ENCODE data around the gene SLC66A2. TPM values are rescaled to one million over a fixed set of nuclear protein-coding genes. Genes with fewer than 3 reads are reported as not detected.

SLC66A2 gene
- total RNA-seq, 1 donor from 2014 or later = 35.1 TPM

DNA sequence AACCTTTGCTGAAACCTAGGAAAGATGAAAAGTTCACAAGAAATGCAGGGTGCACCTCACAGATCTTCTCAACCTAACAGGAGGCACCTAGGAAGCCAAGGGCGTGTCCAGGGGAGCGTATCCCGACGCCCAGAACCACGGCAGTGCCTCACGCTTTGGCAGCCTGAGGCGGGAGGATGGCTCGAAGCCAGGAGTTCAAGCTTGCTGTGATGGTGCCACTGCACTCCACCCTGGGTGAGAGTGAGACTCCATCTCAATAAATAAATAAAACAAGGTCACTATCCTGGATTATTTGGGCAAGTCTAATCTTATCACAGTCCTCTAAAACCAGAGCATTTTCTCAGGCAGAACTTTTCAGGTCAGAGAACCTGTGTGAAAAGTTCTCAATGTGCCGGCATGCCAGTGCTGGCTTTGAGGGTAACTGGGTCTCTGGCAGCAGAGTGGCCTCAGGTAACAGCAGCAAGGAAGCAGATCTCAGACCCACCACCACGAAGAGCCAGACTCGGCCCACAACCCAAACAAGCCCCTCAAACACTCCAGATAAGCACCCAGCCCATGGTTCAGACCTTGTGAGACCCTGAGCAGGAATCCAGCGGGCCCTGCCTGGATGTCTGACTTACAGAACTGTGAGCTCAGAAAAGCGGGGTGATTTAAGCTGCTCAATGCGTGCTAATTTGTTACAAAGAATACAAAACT, 24.7 kb upstream of the SLC66A2 start:
- TF ChIP-seq, protein P1, sequence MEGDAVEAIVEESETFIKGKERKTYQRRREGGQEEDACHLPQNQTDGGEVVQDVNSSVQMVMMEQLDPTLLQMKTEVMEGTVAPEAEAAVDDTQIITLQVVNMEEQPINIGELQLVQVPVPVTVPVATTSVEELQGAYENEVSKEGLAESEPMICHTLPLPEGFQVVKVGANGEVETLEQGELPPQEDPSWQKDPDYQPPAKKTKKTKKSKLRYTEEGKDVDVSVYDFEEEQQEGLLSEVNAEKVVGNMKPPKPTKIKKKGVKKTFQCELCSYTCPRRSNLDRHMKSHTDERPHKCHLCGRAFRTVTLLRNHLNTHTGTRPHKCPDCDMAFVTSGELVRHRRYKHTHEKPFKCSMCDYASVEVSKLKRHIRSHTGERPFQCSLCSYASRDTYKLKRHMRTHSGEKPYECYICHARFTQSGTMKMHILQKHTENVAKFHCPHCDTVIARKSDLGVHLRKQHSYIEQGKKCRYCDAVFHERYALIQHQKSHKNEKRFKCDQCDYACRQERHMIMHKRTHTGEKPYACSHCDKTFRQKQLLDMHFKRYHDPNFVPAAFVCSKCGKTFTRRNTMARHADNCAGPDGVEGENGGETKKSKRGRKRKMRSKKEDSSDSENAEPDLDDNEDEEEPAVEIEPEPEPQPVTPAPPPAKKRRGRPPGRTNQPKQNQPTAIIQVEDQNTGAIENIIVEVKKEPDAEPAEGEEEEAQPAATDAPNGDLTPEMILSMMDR (IDR thresholded peaks at IDR 0.05) = no peak
- Mint-ChIP-seq H3K36me3 (ENCODE audit: unreplicated experiment) (peaks cover 22% of the 10 kb centered on the region), H3K27ac (ENCODE audit: unreplicated experiment) (no peak overlapping the region), H3K4me3 (ENCODE audit: unreplicated experiment) (no peak overlapping the region), H3K9me3 (ENCODE audit: unreplicated experiment) (no peaks in the 10 kb centered on the region), H3K4me1 (ENCODE audit: unreplicated experiment) (peaks cover 13% of the 10 kb centered on the region), H3K27me3 (ENCODE audit: unreplicated experiment) (no peaks in the 10 kb centered on the region)
- no peak for DNase-seq (ENCODE audit: extremely low spot score, unreplicated experiment)

- DNase-seq (ENCODE audit: extremely low spot score, unreplicated experiment) = no peak
- H3K9me3 Mint-ChIP-seq (ENCODE audit: unreplicated experiment) = no peaks in the 10 kb centered on the region
- peaks cover 9% of the 10 kb centered on the region for H3K4me1 Mint-ChIP-seq (ENCODE audit: unreplicated experiment)
- H3K27ac Mint-ChIP-seq (ENCODE audit: unreplicated experiment) = no peak overlapping the region
- no peaks in the 10 kb centered on the region for H3K27me3 Mint-ChIP-seq (ENCODE audit: unreplicated experiment)
- no peak overlapping the region for H3K4me3 Mint-ChIP-seq (ENCODE audit: unreplicated experiment)
- peaks cover 30% of the 10 kb centered on the region for H3K36me3 Mint-ChIP-seq (ENCODE audit: unreplicated experiment)
- TF ChIP-seq, protein P1 (IDR thresholded peaks at IDR 0.05) = no peak
Observed at GRCh38 chr18:79975043-79975442, 23.6 kb upstream of the SLC66A2 start.

DNA sequence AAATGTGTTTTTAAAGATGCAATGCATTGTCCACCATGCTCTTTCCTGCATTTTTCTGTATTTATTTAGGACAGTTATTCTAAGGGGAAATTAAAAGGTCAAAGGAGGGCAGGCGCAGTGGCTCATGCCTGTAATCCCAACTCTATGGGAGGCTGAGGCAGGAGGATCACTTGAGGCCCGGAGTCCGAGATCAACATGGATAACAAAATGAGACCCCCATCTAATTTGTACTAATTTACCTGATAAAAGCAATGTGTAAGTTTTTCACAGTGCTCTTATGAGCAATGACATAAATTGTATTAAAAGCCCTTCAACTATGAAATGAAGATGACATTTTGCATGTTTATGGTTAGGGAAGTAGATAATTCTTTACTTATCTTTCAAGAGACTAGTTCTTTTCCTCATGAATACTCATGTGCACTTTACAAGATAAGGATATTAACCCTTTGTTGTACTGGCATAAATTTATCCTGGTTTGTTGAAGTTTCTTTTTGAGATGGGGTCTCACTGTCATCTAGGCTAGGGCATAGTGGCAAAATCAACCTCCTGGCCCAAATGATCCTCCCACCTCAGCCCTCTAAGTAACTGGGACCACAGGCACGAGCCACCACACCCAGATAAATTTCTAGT, 22.7 kb upstream of the SLC66A2 start:
- Mint-ChIP-seq H3K9me3 (ENCODE audit: unreplicated experiment) (no peaks in the 10 kb centered on the region), H3K4me3 (ENCODE audit: unreplicated experiment) (no peak overlapping the region), H3K4me1 (ENCODE audit: unreplicated experiment) (peaks cover 9% of the 10 kb centered on the region), H3K27ac (ENCODE audit: unreplicated experiment) (no peak overlapping the region), H3K36me3 (ENCODE audit: unreplicated experiment) (peaks cover 28% of the 10 kb centered on the region), H3K27me3 (ENCODE audit: unreplicated experiment) (no peaks in the 10 kb centered on the region)
- TF ChIP-seq, protein P1 (IDR thresholded peaks at IDR 0.05) = no peak
- DNase-seq (ENCODE audit: extremely low spot score, unreplicated experiment) = no peak

DNA sequence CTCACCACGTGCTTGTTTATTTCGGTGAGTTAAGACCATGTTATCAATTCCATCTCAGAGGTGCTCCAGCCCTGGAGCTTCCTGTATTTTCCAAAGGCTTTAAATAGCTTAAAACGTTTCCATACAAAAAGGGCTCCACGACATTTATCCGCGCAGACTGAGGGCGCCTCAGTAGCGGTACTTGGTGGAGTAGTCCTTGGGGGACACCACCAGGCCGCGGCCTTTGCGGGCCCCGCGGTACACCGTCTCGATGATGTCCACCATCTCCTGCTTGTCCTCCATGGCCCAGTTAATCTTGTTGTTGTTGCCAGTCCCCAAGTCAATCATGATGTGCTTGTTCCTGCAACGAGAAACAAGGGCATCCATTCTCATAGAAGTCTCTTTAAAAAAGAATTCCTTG, 22.1 kb upstream of the SLC66A2 start:
- Mint-ChIP-seq H3K27ac (ENCODE audit: unreplicated experiment) (no peak overlapping the region), H3K27me3 (ENCODE audit: unreplicated experiment) (no peaks in the 10 kb centered on the region)

DNA sequence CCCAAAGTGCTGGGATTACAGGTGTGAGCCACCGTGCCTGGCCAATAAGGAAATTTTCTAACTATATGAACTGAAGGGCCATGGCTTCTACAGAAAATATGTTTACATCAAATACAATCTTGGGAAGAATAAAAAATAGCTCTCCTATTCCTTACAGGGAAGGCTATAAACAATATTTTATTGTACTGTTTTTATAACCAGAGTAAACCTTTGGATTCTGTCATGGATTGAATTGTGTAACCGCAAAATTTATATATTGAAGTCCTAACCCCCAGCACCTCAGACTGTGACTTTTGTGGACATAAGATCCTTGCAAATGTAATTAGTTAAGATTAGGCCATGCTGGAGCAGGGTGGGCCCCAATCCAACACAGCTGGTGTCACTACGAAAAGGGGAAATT, 21.3 kb upstream of the SLC66A2 start:
- Mint-ChIP-seq H3K4me1 (ENCODE audit: unreplicated experiment) (peaks cover 5% of the 10 kb centered on the region), H3K27ac (ENCODE audit: unreplicated experiment) (no peak overlapping the region), H3K27me3 (ENCODE audit: unreplicated experiment) (no peaks in the 10 kb centered on the region), H3K9me3 (ENCODE audit: unreplicated experiment) (no peaks in the 10 kb centered on the region), H3K4me3 (ENCODE audit: unreplicated experiment) (no peak overlapping the region), H3K36me3 (ENCODE audit: unreplicated experiment) (peaks cover 28% of the 10 kb centered on the region)
- TF ChIP-seq, protein P1 (IDR thresholded peaks at IDR 0.05) = no peak
- no peak for DNase-seq (ENCODE audit: extremely low spot score, unreplicated experiment)

More for the DNA sequence above, 22.1 kb upstream of the SLC66A2 start:
- TF ChIP-seq, protein P1 (IDR thresholded peaks at IDR 0.05) = no peak
- peaks cover 28% of the 10 kb centered on the region for H3K36me3 Mint-ChIP-seq (ENCODE audit: unreplicated experiment)
- no peak for DNase-seq (ENCODE audit: extremely low spot score, unreplicated experiment)
- H3K4me1 Mint-ChIP-seq (ENCODE audit: unreplicated experiment) = peaks cover 9% of the 10 kb centered on the region
- no peaks in the 10 kb centered on the region for H3K9me3 Mint-ChIP-seq (ENCODE audit: unreplicated experiment)
- H3K4me3 Mint-ChIP-seq (ENCODE audit: unreplicated experiment) = no peak overlapping the region
